CD4-positive, alpha-beta T cell treated with Interleukin-17A for 4 hours (primary cell): Measurements from ENCODE around the gene SHROOM2.

Experiments used
- DNase-seq: peaks from one replicate; pipeline ENCODE4 v3.0.0-alpha.2; 2020; ENCODE audit warnings: mixed read lengths

SHROOM2 gene

GRCh38 chrX:9903146-9903545 is 116.9 kb downstream of the SHROOM2 start:
- no peak for DNase-seq

DNA sequence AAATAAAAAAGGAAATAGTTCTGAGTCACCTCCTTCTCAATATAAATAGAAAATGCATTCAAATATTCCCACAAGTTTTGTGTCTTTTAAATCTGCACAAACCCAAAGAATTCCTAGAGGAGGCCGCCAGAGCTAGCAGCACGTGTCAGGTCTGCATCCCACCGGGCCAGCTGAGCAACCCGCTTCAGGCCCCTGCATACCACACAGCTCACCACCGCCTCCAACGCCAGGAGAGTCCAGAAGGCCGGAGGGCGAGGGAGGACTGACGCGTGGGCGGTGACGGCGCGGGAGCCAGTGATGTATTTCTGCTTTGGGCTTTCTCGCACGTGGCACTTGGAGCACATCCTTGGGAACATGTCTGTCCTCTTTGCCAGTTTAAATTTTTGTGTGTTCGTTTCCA is 119.1 kb downstream of the SHROOM2 start:
- no peak for DNase-seq

DNA sequence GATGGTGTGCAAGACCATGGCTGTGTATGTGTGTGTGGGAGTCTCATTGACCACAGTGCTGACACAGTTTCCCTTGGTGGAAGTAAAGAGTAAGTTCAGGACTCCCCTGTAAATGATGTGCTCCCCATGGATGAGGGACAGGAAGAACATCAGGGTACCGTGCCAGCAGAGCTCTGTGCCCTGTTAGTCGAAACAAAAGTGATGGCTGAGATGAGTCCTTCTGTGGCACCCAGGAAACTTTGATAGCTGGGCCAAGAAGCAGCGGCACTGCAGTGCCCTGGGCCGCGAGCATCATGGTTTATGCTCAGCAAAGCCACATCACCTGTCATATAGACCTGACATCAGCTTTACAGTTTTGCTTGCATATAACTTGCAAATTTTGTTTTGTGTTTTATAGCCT is 119.5 kb downstream of the SHROOM2 start:
- no peak for DNase-seq

DNA sequence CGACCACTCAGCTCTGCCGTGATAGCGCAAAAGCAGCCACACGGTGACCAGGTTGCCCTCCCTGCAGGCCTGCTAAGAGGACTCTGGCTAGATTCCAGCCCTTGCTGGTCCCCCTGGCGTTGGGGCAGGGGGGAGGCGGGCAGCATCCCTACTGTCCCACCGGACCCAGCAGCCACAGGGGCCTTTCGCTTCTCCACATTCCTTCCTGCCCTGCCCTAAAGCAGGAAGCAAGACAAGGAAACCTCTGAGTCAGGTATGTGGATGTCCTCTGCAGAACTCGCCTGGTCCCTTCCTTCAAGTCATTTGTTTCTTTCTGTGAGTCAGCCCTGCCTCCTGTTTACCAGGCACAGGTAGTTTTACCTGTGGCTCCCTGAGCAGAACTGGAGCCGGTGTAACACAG is 120.7 kb downstream of the SHROOM2 start:
- DNase-seq, result no peak

DNA sequence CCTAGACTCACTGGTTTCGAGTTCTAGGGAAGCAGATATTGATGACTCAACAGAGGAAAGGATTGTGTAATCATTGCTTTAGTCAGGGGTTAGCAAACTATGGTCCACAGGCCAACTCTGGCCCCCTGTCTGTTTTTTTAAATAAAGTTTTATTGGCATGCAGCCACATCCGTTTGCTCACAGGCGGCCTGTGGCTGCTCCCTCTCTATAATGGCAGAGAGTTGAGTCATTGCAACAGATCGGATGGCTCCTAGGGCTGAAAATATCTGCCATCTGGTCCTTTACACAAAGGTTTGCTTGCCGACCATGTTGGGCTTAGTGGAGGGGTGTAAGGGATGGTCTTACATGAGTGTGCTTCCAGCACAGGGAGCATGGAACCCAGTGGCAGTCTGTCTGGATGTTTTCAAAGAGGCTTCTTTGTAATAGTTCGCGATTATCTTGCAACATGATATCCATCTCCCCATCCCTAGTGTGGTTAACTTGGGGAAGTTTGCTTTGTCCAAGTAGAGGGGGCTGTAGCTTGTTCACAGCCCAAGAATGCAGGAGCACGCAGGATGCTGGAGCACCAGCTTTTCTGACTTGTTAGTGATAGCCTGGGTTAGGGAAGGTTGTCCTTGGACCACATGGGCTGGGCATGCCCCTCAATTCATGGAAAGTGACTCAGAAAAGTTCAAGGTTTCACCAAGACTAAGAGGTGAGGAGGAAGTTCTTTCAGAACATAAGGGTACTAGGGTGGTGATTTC is 121.6 kb downstream of the SHROOM2 start:
- no peak for DNase-seq

DNA sequence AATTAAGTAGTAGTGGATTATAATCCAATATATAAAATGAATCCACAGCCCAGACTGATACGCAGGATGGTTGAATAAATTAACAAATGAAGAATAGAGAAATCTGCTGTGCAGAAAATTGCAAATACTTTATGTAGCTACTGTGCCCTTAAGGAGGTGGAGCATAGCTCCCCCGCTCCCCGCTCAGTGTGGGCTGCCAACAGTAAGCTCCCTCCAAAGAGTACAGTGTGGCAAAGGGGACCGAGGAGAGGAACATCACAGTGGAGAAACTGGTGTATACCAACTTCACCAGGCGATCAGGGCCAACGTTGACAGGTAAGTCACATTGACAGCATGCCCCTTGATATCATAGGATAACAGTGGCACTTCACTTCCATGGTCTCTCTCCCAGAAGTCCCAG is 123.0 kb downstream of the SHROOM2 start:
- no peak for DNase-seq

- DNase-seq, result no peak
These were observed 125.3 kb downstream of the SHROOM2 start for GRCh38 chrX:9911487-9911886.

DNA sequence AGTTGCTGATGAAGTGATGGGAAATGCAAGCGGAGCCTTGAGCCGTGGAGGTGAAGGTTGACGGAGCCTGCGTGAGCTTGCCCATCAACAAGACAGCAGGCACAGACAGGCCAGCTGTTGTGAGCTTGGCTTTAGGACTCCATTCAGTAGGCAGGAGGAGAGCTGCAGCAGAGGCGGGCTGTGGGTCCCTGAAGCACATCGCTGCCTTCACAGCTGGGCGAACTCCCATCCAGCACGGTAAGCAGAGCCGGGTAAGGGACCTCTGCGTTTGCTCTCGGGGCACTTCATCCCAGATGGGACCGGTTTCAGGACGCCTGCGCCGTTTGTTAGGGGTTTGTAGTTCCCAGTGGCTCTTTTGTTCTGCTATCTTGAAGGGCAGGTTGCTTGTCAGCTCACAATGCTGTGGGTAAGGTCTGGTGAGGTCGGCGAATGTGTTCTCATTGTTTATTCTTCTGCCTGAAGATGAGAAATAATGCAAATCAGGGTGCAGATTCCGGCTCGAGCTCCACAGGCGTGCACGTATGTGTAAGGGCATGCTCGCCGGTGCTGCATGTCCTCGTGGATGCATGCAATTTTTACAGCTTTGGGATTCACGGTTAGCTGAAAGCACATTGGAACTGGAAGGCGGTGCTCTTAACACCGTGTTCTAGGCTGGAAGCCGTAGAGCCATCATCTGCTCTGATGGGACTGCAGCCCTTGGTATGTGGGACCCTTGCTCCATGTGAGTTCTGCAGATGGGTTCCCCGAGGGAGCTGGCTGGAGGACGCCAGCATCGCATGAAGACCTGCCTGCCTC is 126.3 kb downstream of the SHROOM2 start:
- no peak for DNase-seq

- no peak for DNase-seq
These were observed 126.9 kb downstream of the SHROOM2 start for GRCh38 chrX:9913146-9913433.

DNA sequence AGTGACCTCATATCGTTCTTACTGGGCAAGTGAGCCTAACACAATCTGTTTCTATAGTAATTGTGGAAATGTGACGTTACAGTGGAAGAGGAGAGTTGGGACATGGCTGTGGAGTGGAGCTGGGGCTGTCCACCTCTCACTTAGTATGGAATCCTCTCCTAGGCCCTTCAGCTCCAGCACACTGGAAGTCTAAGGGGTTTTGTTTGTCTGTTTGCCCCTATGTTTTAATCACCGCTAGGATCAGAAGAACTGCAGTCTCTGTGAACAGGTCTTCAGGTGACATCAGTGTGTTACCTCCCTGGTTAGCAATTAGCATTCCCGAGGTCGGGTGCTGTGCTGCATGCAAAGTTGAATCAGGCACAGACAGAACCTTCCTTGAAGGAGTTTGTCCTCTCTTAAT is 131.6 kb downstream of the SHROOM2 start:
- no peak for DNase-seq

GRCh38 chrX:9919632-9920172 is 133.5 kb downstream of the SHROOM2 start:
- DNase-seq, result no peak

DNA sequence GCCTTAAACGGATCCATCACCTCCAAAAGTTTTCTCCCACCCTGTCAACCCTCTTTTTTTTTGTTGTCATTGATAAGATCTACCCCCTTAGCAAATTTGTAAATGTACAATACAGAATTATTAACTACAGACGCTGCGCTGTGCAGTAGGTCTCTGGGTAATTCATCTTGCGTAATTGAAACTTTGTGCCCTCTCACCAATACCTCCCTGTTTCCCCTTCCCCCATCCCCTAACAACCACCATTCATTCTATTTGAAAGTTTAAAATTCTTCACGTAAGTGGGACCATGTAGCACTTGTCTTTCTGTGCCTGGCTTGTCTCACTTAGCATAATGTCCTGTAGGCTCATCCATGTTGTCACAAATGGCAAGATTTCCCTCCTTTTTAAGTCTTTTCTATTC is 135.2 kb downstream of the SHROOM2 start:
- DNase-seq, result no peak

GRCh38 chrX:9923357-9923756 is 137.1 kb downstream of the SHROOM2 start:
- no peak for DNase-seq

- DNase-seq, result no peak
These were observed 139.8 kb downstream of the SHROOM2 start for GRCh38 chrX:9926002-9926401.

DNA sequence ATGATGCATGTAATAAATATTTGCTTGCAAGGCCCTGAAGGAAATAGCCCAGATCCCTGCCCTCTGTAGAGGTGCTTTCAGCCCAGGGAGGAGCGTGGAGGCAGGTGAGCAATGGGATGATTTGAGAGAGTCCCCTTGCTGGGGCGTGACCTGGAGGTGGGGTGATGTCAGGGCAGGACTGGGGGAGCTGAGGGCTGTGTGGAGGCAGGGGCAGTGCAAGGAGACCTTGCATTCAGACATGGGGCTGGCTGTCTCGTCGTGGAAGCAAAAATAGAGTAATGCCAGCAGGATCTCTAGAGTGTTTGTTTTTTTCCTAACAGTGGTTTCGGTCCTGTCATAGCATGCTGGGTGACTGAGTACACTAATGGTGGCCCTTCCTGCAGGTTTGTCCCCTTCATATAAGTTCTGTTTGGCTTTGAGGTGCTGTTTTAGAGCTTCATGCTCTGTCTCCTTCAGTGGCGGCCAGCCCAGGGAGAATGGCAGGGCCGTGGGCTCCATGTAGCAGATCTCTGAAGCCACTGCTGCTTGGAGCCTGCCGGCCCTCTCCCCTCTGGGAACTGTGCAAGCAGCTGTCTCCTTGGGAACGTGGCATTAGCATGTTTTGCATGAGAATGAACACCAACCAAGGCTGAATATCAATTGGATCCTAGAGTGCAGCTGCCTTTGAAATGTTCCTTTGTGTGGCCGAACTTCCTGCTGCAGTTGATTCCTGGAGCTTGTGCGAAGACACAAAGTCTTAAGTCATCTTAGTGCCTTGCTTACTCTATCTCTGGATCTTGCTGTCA is 141.7 kb downstream of the SHROOM2 start:
- no peak for DNase-seq

GRCh38 chrX:9935436-9935835 is 149.2 kb downstream of the SHROOM2 start:
- DNase-seq, result no peak

GRCh38 chrX:9937761-9938160 is 151.5 kb downstream of the SHROOM2 start:
- no peak for DNase-seq

- DNase-seq, result no peak
These were observed 152.3 kb downstream of the SHROOM2 start for GRCh38 chrX:9938516-9938915.

- DNase-seq, result no peak
These were observed 154.2 kb downstream of the SHROOM2 start for GRCh38 chrX:9940421-9940820.

DNA sequence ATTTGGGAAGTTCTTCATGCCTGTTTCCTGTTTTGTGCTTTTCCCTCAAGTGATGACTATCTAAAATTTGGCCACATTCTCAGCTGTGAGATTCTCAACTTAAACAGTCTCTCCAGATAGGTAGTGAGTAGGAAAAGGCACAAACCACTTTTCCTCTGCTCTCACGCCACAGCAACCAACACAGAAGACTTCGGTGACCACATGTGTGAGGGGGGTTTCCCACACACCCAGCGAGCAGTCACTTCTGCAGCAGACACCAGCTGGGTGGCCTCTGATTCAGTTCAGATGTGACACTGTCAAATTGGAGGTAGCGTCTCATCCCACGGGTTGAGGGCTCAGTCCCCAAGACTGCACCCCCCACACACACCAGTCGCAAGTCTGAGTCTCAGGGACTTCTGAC is 155.9 kb downstream of the SHROOM2 start:
- no peak for DNase-seq

- no peak for DNase-seq
These were observed 157.2 kb downstream of the SHROOM2 start for GRCh38 chrX:9943420-9943819.

DNA sequence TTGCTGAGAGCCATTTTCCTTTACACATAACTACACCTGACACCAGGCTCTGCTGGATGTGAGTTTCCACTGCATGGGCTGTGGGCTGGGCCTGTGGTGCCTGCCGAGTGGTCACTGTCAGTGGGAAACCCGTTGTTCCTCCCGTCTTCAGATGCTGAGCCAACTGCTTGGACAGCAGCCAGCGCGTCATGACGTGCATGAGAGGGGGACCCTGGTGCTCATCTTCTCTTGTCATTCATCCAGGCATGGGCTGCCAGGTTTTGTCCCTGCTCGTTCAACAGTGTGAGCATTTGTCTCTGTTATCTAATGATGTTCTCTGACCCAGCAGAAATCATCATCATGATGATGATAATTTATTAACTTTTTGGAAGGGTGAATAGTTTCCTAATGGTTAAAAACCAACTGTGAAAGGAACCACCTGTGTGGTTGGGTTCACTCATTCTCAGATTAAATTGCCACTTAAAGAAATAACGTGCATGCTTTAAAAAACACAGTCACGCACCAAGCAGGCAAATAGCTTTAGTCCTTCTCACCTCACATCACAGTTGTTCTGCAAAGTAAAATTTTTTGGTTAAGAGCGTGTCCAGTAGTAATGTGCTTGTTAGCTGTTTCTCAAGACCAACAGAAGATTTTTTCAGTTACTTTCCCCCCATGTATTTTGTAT is 161.0 kb downstream of the SHROOM2 start:
- no peak for DNase-seq

- no peak for DNase-seq
These were observed 162.2 kb downstream of the SHROOM2 start for GRCh38 chrX:9948406-9948805.
